ENCODE results near the gene PTPRN2. TPM values are rescaled to one million over a fixed set of nuclear protein-coding genes. Genes with fewer than 3 reads are reported as not detected.

The PTPRN2 gene
- total RNA-seq, 2 experiments from 2014 or later, result 0.70 TPM; not detected in 1

DNA sequence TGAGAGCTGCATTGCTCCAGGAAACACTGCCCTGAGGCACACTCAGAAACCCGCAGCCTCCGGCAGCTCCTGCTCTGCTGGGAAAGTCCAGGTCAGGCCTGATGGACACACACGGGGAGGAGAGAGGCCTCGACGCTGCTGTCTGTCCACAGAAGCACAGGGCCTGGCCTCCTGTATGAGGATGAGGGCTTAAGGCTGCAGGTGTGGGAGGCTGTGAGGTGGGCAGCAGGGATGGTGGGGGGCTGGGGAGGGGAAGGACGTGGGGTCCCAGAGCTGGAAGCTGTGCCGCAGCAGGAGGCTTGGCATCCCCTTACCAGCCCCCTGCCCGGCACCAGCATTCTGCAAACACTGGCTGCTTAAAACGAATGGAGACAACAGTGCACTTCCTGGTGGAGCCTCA lies 1064.7 kb downstream of the PTPRN2 start:
- POLR2A ChIA-PET, result no interaction called here

DNA sequence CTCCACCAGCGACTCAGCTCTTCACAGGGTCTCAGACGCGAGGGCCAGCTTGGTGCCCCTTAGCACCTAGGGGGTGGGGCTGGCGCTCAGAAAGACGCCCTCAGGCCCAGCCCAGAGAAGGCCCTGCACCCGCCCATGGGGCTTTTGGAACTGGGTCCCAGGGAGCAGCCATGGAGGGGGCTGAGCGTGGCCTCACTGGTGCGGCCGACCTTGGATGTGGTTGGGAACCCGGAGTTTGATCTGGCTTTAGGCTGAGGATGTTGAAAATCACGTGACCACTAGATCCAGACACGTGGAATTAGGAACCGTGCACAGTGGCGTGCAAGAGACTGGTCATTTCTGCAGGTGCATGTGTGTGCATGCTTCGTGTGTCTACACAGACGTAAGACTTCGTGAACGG lies 1065.4 kb downstream of the PTPRN2 start:
- CTCF ChIA-PET (ENCODE audit: unreplicated experiment), result no interaction called here

More for the DNA sequence above, 1064.7 kb downstream of the PTPRN2 start:
- Histone ChIP-seq H3K79me2 (ENCODE audit: insufficient read depth, low read depth, low read length) (no peaks in the 10 kb centered on the region), H3K36me3 (ENCODE audit: insufficient read depth, low read length) (no peaks in the 10 kb centered on the region), H4K20me1 (ENCODE audit: insufficient read depth, low read length) (no peaks in the 10 kb centered on the region), H3K4me3 (ENCODE audit: low read depth, low read length, poor library complexity, severe bottlenecking) (no peak overlapping the region), H3K9me2 (ENCODE audit: insufficient read depth, low read length) (no peaks in the 10 kb centered on the region), H3K4me2 (ENCODE audit: low read length) (no peak overlapping the region), H3K9me3 (ENCODE audit: low read length) (no peaks in the 10 kb centered on the region), H2AFZ (ENCODE audit: low read length) (no peak overlapping the region), H3K27ac (ENCODE audit: low read depth, low read length, poor library complexity, severe bottlenecking) (no peak overlapping the region), H3K4me1 (ENCODE audit: insufficient read depth, low read length, poor library complexity, severe bottlenecking) (peaks cover 19% of the 10 kb centered on the region)
- no peak for DNase-seq (ENCODE audit: low spot score)
- intact Hi-C loops (cut with micrococcal nuclease; ENCODE audit: unreplicated experiment), result no loop called here
- TF ChIP-seq, protein P1, sequence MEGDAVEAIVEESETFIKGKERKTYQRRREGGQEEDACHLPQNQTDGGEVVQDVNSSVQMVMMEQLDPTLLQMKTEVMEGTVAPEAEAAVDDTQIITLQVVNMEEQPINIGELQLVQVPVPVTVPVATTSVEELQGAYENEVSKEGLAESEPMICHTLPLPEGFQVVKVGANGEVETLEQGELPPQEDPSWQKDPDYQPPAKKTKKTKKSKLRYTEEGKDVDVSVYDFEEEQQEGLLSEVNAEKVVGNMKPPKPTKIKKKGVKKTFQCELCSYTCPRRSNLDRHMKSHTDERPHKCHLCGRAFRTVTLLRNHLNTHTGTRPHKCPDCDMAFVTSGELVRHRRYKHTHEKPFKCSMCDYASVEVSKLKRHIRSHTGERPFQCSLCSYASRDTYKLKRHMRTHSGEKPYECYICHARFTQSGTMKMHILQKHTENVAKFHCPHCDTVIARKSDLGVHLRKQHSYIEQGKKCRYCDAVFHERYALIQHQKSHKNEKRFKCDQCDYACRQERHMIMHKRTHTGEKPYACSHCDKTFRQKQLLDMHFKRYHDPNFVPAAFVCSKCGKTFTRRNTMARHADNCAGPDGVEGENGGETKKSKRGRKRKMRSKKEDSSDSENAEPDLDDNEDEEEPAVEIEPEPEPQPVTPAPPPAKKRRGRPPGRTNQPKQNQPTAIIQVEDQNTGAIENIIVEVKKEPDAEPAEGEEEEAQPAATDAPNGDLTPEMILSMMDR (conservative IDR thresholded peaks at IDR 0.05; ENCODE audit: low read length), result no peak
- TF ChIP-seq EZH2phosphoT487 (IDR thresholded peaks at IDR 0.05; ENCODE audit: borderline replicate concordance, low read depth, low read length), result no peak
- BruUV-seq (replicated peaks), result no TSS peak
- CTCF ChIA-PET (ENCODE audit: unreplicated experiment), result no interaction called here

DNA sequence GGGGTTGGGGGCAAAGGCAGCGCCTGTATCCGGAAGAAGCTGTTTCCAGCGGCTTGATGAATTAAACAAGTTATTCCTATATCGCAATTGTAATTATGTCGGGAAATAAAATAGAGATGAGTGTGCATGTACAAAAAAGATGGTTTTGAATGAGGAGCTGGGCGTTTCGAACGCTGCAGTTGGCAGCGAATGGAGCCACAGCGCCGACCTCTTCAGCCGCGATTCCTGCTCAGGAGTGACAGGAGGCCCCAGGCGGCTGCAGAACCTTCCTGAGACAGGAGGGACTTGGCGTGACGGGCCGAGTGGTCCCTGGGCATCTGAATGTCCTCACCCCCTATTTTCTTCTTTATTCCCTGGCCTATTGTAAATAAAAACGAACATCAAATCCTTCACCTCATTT lies 1065.9 kb downstream of the PTPRN2 start:
- Histone ChIP-seq H4K20me1 (ENCODE audit: insufficient read depth, low read length) (no peaks in the 10 kb centered on the region), H2AFZ (ENCODE audit: low read length) (no peak overlapping the region), H3K4me3 (ENCODE audit: low read depth, low read length, poor library complexity, severe bottlenecking) (no peak overlapping the region), H3K79me2 (ENCODE audit: insufficient read depth, low read depth, low read length) (no peaks in the 10 kb centered on the region), H3K9me2 (ENCODE audit: insufficient read depth, low read length) (no peaks in the 10 kb centered on the region), H3K4me2 (ENCODE audit: low read length) (no peak overlapping the region), H3K4me1 (ENCODE audit: insufficient read depth, low read length, poor library complexity, severe bottlenecking) (peaks cover 19% of the 10 kb centered on the region), H3K36me3 (ENCODE audit: insufficient read depth, low read length) (no peaks in the 10 kb centered on the region), H3K27ac (ENCODE audit: low read depth, low read length, poor library complexity, severe bottlenecking) (no peak overlapping the region), H3K9me3 (ENCODE audit: low read length) (no peaks in the 10 kb centered on the region)
- ChIA-PET POLR2A (no interaction called here), CTCF (ENCODE audit: unreplicated experiment) (no interaction called here)
- no peak for DNase-seq (ENCODE audit: low spot score)
- BruUV-seq (replicated peaks), result no TSS peak
- no peak for TF ChIP-seq EZH2phosphoT487 (IDR thresholded peaks at IDR 0.05; ENCODE audit: borderline replicate concordance, low read depth, low read length)
- TF ChIP-seq, protein P1 (conservative IDR thresholded peaks at IDR 0.05; ENCODE audit: low read length), result no peak
- intact Hi-C loops (cut with micrococcal nuclease; ENCODE audit: unreplicated experiment), result no loop called here

More for the DNA sequence above, 1065.4 kb downstream of the PTPRN2 start:
- no peaks in the 10 kb centered on the region for H3K9me3 ChIP-seq (ENCODE audit: low read length)
- POLR2A ChIA-PET, result no interaction called here
- no peaks in the 10 kb centered on the region for H3K9me2 ChIP-seq (ENCODE audit: insufficient read depth, low read length)
- H3K4me2 ChIP-seq (ENCODE audit: low read length), result no peak overlapping the region
- H2AFZ ChIP-seq (ENCODE audit: low read length), result no peak overlapping the region
- H4K20me1 ChIP-seq (ENCODE audit: insufficient read depth, low read length), result no peaks in the 10 kb centered on the region
- no TSS peak for BruUV-seq (replicated peaks)
- no peak overlapping the region for H3K27ac ChIP-seq (ENCODE audit: low read depth, low read length, poor library complexity, severe bottlenecking)
- no peak for TF ChIP-seq EZH2phosphoT487 (IDR thresholded peaks at IDR 0.05; ENCODE audit: borderline replicate concordance, low read depth, low read length)
- TF ChIP-seq, protein P1 (conservative IDR thresholded peaks at IDR 0.05; ENCODE audit: low read length), result no peak
- no peaks in the 10 kb centered on the region for H3K79me2 ChIP-seq (ENCODE audit: insufficient read depth, low read depth, low read length)
- no peak for DNase-seq (ENCODE audit: low spot score)
- H3K36me3 ChIP-seq (ENCODE audit: insufficient read depth, low read length), result no peaks in the 10 kb centered on the region
- no peak overlapping the region for H3K4me3 ChIP-seq (ENCODE audit: low read depth, low read length, poor library complexity, severe bottlenecking)
- peaks cover 19% of the 10 kb centered on the region for H3K4me1 ChIP-seq (ENCODE audit: insufficient read depth, low read length, poor library complexity, severe bottlenecking)
- intact Hi-C loops (cut with micrococcal nuclease; ENCODE audit: unreplicated experiment), result no loop called here

Data from OCI-LY7 (cell line).